Astrocyte (in vitro differentiated cells and primary cell): Measurements from ENCODE around the gene INO80. TPM values are rescaled to one million over a fixed set of nuclear protein-coding genes. Genes with fewer than 3 reads are reported as not detected.

ENCODE experiments used
- DNase-seq: peaks from one replicate; pipeline ENCODE4 v3.0.0-alpha.2; 2010; ENCODE audit warnings: low read depth
- FAIRE-seq: peaks from 2 replicates; lab custom pipeline; 2011; peaks lifted over from hg19 to GRCh38; lab: Jason Lieb, UNC
- H2AFZ ChIP-seq: 2 replicates; pipeline ENCODE4 v1.6.0; 2012; ENCODE audit warnings: low read depth, low read length, inconsistent platforms
- H3K27ac ChIP-seq: 2 replicates; pipeline ENCODE4 v1.5.1; 2011; ENCODE audit warnings: low read depth, low read length, inconsistent platforms
- H3K27me3 ChIP-seq: 2 replicates; pipeline ENCODE4 v1.6.0; 2011; ENCODE audit warnings: low read length, inconsistent platforms; ENCODE audit not compliant: insufficient read depth
- H3K36me3 ChIP-seq: 2 replicates; pipeline ENCODE4 v1.5.1; 2011; ENCODE audit warnings: low read length, inconsistent platforms; ENCODE audit not compliant: insufficient read depth
- H3K4me1 ChIP-seq: 2 replicates; pipeline ENCODE4 v1.5.1; 2011; ENCODE audit warnings: low read length, inconsistent platforms; ENCODE audit not compliant: insufficient read depth
- H3K4me2 ChIP-seq: 2 replicates; pipeline ENCODE4 v1.6.0; 2012; ENCODE audit warnings: low read length, inconsistent platforms
- H3K4me3 ChIP-seq: 2 replicates; pipeline ENCODE4 v1.5.1; 2011; ENCODE audit warnings: low read depth, mild to moderate bottlenecking, low read length, inconsistent platforms; ENCODE audit not compliant: insufficient read depth
- H3K79me2 ChIP-seq: 2 replicates; pipeline ENCODE4 v1.6.0; 2012; ENCODE audit warnings: mild to moderate bottlenecking, low read length, inconsistent platforms; ENCODE audit not compliant: insufficient read depth
- H3K9ac ChIP-seq: 2 replicates; pipeline ENCODE4 v1.6.0; 2012; ENCODE audit warnings: mild to moderate bottlenecking, low read length, inconsistent platforms
- H3K9me3 ChIP-seq: 2 replicates; pipeline ENCODE4 v1.5.1; 2012; ENCODE audit warnings: low read depth, mild to moderate bottlenecking, low read length, inconsistent platforms; ENCODE audit not compliant: insufficient read depth
- H4K20me1 ChIP-seq: 2 replicates; pipeline ENCODE4 v1.6.0; 2012; ENCODE audit warnings: low read length, inconsistent platforms; ENCODE audit not compliant: insufficient read depth
- H3K27ac Mint-ChIP-seq: one replicate; pipeline ENCODE4 v1.8.0; 2021; ENCODE audit warnings: mild to moderate bottlenecking, mixed read lengths; ENCODE audit not compliant: unreplicated experiment
- H3K27me3 Mint-ChIP-seq: one replicate; pipeline ENCODE4 v1.8.0; 2021; ENCODE audit warnings: low read depth, mixed read lengths; ENCODE audit not compliant: unreplicated experiment
- H3K36me3 Mint-ChIP-seq: one replicate; pipeline ENCODE4 v1.8.0; 2021; ENCODE audit warnings: low read depth, mixed read lengths; ENCODE audit not compliant: unreplicated experiment
- H3K4me1 Mint-ChIP-seq: one replicate; pipeline ENCODE4 v1.8.0; 2021; ENCODE audit warnings: low read depth, mixed read lengths; ENCODE audit not compliant: unreplicated experiment
- H3K4me3 Mint-ChIP-seq: one replicate; pipeline ENCODE4 v1.8.0; 2021; ENCODE audit warnings: mild to moderate bottlenecking, moderate library complexity, mixed read lengths; ENCODE audit not compliant: unreplicated experiment
- H3K9me3 Mint-ChIP-seq: one replicate; pipeline ENCODE4 v1.8.0; 2021; ENCODE audit warnings: mild to moderate bottlenecking, mixed read lengths; ENCODE audit not compliant: unreplicated experiment
- EZH2 ChIP-seq: IDR thresholded peaks from 2 replicates; pipeline ENCODE4 v1.6.1; 2012; ENCODE audit warnings: mild to moderate bottlenecking, low read length, inconsistent platforms; ENCODE audit not compliant: insufficient read depth
- total RNA-seq: library from RNA; stranded (reverse); gene quantifications from 2 replicates; pipeline ENCODE4 v1.2.1, GENCODE V29; 2021
- TF ChIP-seq, protein P1 (sequence below): IDR thresholded peaks from 2 replicates; pipeline ENCODE4 v1.5.1; 2011; ENCODE audit warnings: low read depth, mild to moderate bottlenecking, inconsistent platforms, low read length, moderate library complexity; ENCODE audit not compliant: insufficient read depth

Gene INO80
- total RNA-seq, 1 donor from 2014 or later = 17.3 TPM

DNA sequence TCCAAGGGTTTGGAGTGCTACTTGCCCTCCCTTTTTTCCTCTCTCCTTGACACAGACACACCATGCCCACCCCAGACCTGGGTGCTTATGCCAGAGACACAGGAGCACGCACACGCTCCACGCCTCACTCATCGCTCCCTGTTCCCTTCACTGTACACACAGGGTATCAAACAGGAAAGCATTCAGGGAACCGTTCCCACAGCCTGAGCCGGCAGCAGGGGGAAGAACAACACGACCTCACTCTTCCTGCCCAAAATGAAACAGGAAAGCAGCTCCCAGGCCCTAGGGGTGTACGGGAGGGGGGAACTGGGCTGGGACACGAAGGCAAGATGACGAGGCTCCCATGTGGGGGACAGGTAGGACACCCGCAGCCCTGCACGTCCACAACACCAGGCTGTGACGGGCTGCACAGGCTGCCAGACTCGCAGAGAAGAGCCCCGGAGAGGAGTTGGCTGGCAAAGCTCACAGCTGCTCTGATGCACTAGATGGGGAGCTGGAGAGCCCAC lies 175.7 kb downstream of the INO80 start:
- peaks cover 25% of the 10 kb centered on the region for H3K4me1 ChIP-seq
- no peaks in the 10 kb centered on the region for H3K79me2 ChIP-seq
- peak overlapping the region; percentile 57 for H3K4me3 Mint-ChIP-seq
- TF ChIP-seq EZH2 = no peak
- TF ChIP-seq, protein P1, sequence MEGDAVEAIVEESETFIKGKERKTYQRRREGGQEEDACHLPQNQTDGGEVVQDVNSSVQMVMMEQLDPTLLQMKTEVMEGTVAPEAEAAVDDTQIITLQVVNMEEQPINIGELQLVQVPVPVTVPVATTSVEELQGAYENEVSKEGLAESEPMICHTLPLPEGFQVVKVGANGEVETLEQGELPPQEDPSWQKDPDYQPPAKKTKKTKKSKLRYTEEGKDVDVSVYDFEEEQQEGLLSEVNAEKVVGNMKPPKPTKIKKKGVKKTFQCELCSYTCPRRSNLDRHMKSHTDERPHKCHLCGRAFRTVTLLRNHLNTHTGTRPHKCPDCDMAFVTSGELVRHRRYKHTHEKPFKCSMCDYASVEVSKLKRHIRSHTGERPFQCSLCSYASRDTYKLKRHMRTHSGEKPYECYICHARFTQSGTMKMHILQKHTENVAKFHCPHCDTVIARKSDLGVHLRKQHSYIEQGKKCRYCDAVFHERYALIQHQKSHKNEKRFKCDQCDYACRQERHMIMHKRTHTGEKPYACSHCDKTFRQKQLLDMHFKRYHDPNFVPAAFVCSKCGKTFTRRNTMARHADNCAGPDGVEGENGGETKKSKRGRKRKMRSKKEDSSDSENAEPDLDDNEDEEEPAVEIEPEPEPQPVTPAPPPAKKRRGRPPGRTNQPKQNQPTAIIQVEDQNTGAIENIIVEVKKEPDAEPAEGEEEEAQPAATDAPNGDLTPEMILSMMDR = no peak
- no peak overlapping the region for H3K9ac ChIP-seq
- no peak overlapping the region for H3K4me3 ChIP-seq
- H3K27me3 ChIP-seq = no peaks in the 10 kb centered on the region
- peaks cover 41% of the 10 kb centered on the region for H3K27me3 Mint-ChIP-seq
- no peak for FAIRE-seq
- H3K9me3 Mint-ChIP-seq = peaks cover 2% of the 10 kb centered on the region
- H3K27ac Mint-ChIP-seq = peak overlapping the region; percentile 3
- no peaks in the 10 kb centered on the region for H3K36me3 ChIP-seq
- peak overlapping the region; percentile 42 for H2AFZ ChIP-seq
- H4K20me1 ChIP-seq = no peaks in the 10 kb centered on the region
- H3K27ac ChIP-seq = no peak overlapping the region
- no peaks in the 10 kb centered on the region for H3K36me3 Mint-ChIP-seq
- H3K4me1 Mint-ChIP-seq = peaks cover 2% of the 10 kb centered on the region
- peak overlapping the region; percentile 4 for H3K4me2 ChIP-seq
- no peaks in the 10 kb centered on the region for H3K9me3 ChIP-seq
- DNase-seq = no peak

DNA sequence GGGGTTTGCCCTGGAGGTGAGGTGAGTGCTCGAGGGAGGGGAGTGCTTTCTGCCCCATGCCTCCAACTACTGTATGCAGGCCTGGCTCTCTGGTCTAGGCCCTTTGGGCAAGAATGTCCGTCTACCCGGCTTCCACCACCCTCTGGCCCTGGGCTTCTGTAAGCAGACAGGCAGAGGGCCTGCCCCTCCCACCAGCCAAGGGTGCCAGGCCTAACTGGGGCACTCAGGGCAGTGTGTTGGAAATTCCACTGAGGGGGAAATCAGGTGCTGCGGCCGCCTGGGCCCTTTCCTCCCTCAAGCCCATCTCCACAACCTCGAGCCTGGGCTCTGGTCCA lies 177.6 kb downstream of the INO80 start:
- Mint-ChIP-seq H3K4me1 (peaks cover 2% of the 10 kb centered on the region), H3K27ac (no peak overlapping the region), H3K9me3 (peaks cover 2% of the 10 kb centered on the region), H3K27me3 (peaks cover 40% of the 10 kb centered on the region), H3K4me3 (no peak overlapping the region), H3K36me3 (no peaks in the 10 kb centered on the region)
- Histone ChIP-seq H4K20me1 (no peaks in the 10 kb centered on the region), H3K27me3 (no peaks in the 10 kb centered on the region), H3K4me1 (peaks cover 25% of the 10 kb centered on the region), H3K36me3 (no peaks in the 10 kb centered on the region), H2AFZ (no peak overlapping the region), H3K27ac (no peak overlapping the region), H3K9me3 (no peaks in the 10 kb centered on the region), H3K4me3 (no peak overlapping the region), H3K9ac (no peak overlapping the region), H3K4me2 (no peak overlapping the region), H3K79me2 (no peaks in the 10 kb centered on the region)
- FAIRE-seq (no peak), DNase-seq (no peak)
- TF ChIP-seq EZH2 = no peak
- TF ChIP-seq, protein P1 = no peak

DNA sequence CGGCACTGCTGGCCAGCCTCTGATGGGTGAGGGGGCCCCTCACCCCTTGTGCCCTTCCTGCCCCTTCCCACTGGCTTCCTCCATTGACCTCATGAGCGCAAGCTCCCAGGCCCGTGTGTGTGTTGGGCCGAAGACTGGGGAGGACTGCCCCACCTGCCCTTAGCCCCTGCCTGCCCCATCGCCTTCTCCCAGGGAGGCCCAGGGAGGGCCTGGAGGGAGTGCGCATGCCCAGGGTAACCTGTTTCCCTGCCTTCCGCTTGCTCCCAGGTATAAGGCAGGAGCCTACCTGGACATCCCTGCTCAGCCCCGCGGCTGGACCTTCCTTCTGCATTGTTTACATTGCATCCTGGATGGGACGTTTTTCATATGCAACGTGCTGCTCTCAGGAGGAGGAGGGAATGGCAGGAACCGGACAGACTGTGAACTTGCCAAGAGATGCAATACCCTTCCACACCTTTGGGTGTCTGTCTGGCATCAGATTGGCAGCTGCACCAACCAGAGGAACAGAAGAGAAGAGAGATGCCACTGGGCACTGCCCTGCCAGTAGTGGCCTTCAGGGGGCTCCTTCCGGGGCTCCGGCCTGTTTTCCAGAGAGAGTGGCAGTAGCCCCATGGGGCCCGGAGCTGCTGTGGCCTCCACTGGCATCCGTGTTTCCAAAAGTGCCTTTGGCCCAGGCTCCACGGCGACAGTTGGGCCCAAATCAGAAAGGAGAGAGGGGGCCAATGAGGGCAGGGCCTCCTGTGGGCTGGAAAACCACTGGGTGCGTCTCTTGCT lies 178.1 kb downstream of the INO80 start:
- TF ChIP-seq, protein P1 = peak; percentile 11
- no peak for TF ChIP-seq EZH2
- Mint-ChIP-seq H3K27me3 (peaks cover 42% of the 10 kb centered on the region), H3K4me3 (no peak overlapping the region), H3K27ac (no peak overlapping the region), H3K4me1 (peaks cover 2% of the 10 kb centered on the region), H3K9me3 (peaks cover 2% of the 10 kb centered on the region), H3K36me3 (no peaks in the 10 kb centered on the region)
- DNase-seq (no peak), FAIRE-seq (no peak)
- Histone ChIP-seq H3K27ac (no peak overlapping the region), H4K20me1 (no peaks in the 10 kb centered on the region), H3K27me3 (no peaks in the 10 kb centered on the region), H3K4me3 (no peak overlapping the region), H3K9ac (no peak overlapping the region), H3K79me2 (no peaks in the 10 kb centered on the region), H2AFZ (peak overlapping the region; percentile 34), H3K9me3 (no peaks in the 10 kb centered on the region), H3K4me1 (peaks cover 25% of the 10 kb centered on the region), H3K4me2 (no peak overlapping the region), H3K36me3 (no peaks in the 10 kb centered on the region)
